WI38 (cell line): ENCODE results near the gene NXT1.

Source experiments
- H3K4me3 ChIP-seq: 2 replicates; pipeline ENCODE4 v1.5.1; 2011; ENCODE audit warnings: low read depth, mild to moderate bottlenecking, control low read depth, low read length
- TF ChIP-seq, protein P1 (sequence below): IDR thresholded peaks from 2 replicates; pipeline ENCODE4 v1.5.1; 2012; ENCODE audit warnings: low read depth, mild to moderate bottlenecking, control low read depth, low read length

Gene NXT1

GRCh38 chr20:23308024-23308423 is 42.6 kb upstream of the NXT1 start:
- H3K4me3 ChIP-seq, result no peak overlapping the region
- TF ChIP-seq, protein P1, sequence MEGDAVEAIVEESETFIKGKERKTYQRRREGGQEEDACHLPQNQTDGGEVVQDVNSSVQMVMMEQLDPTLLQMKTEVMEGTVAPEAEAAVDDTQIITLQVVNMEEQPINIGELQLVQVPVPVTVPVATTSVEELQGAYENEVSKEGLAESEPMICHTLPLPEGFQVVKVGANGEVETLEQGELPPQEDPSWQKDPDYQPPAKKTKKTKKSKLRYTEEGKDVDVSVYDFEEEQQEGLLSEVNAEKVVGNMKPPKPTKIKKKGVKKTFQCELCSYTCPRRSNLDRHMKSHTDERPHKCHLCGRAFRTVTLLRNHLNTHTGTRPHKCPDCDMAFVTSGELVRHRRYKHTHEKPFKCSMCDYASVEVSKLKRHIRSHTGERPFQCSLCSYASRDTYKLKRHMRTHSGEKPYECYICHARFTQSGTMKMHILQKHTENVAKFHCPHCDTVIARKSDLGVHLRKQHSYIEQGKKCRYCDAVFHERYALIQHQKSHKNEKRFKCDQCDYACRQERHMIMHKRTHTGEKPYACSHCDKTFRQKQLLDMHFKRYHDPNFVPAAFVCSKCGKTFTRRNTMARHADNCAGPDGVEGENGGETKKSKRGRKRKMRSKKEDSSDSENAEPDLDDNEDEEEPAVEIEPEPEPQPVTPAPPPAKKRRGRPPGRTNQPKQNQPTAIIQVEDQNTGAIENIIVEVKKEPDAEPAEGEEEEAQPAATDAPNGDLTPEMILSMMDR, result no peak

DNA sequence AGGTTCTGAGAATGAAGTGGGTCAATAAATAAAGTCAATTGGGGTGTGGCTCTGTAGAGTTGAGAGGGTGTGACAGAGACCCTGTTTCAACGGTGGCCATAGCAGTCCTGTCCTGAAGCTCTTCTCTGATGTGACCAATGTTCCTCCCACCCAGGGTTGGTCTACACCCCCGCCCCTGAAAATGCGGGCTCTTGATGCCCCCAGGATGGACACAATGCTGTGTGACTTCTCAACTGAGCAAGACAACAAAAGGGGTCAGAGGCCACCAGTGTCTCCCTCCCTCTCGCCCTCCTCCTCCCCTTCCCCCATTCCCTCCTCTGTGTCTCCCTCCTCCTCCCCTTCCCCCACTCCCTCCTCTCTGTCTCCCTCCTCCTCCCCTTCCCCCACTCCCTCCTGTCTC is 41.7 kb upstream of the NXT1 start:
- TF ChIP-seq, protein P1, result no peak
- no peak overlapping the region for H3K4me3 ChIP-seq

- TF ChIP-seq, protein P1, result no peak
- no peak overlapping the region for H3K4me3 ChIP-seq
Observed at GRCh38 chr20:23309781-23310180, 40.8 kb upstream of the NXT1 start.

DNA sequence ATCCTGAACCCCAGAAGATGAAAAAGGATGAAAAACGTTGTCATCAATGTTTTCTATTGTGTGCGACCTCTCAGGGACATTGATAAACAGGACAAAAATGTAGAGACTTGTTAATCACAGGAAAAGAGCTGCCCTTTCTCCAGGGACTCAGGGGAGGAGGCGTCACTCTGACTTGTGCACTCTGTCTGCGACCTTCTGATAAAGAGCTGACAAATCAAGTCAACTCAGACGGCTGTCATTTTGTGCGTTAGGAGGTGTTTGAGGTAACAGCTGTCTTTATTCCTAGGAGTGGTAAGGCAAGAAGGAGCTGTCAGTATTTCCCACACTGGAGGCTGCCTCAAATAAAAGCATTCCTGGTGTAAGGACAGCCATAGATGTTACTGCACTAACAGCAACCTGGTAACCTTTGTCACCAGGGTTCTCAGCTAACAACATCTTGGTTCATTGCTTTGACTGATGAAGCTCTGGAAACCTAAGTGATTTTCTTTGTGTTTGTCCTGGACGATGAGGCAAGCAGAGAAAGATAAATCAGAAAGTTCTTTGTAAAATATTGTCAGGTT is 38.6 kb upstream of the NXT1 start:
- TF ChIP-seq, protein P1, result no peak
- H3K4me3 ChIP-seq, result no peak overlapping the region

DNA sequence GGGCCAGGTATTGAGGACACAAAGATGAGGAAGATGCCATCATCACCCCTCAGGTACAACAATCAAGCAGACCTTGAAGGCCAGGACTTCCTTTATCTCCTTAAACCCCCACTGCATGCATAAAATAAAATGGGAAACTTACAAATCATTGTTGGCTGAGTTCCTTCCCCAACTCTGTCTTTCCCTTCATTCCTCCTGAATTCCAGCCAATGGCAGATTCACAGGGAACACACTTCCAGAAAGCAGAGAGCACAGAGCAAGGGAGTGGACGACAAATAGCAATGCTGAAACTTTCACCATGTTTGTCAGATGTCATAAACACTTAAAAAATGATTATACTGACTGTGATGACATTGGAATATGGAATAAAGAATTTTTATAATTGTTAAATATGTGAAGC is 37.3 kb upstream of the NXT1 start:
- no peak overlapping the region for H3K4me3 ChIP-seq
- TF ChIP-seq, protein P1, result no peak

GRCh38 chr20:23314699-23315098 is 35.9 kb upstream of the NXT1 start:
- no peak overlapping the region for H3K4me3 ChIP-seq
- TF ChIP-seq, protein P1, result no peak

GRCh38 chr20:23315099-23315498 is 35.5 kb upstream of the NXT1 start:
- H3K4me3 ChIP-seq, result no peak overlapping the region
- TF ChIP-seq, protein P1, result no peak
